ENCODE data around the gene NIP7. TPM values are rescaled to one million over a fixed set of nuclear protein-coding genes. Genes with fewer than 3 reads are reported as not detected.

The NIP7 gene
- total and polyA plus RNA-seq, 9 donors = 5.7 to 24.6 (median 16.6) TPM

DNA sequence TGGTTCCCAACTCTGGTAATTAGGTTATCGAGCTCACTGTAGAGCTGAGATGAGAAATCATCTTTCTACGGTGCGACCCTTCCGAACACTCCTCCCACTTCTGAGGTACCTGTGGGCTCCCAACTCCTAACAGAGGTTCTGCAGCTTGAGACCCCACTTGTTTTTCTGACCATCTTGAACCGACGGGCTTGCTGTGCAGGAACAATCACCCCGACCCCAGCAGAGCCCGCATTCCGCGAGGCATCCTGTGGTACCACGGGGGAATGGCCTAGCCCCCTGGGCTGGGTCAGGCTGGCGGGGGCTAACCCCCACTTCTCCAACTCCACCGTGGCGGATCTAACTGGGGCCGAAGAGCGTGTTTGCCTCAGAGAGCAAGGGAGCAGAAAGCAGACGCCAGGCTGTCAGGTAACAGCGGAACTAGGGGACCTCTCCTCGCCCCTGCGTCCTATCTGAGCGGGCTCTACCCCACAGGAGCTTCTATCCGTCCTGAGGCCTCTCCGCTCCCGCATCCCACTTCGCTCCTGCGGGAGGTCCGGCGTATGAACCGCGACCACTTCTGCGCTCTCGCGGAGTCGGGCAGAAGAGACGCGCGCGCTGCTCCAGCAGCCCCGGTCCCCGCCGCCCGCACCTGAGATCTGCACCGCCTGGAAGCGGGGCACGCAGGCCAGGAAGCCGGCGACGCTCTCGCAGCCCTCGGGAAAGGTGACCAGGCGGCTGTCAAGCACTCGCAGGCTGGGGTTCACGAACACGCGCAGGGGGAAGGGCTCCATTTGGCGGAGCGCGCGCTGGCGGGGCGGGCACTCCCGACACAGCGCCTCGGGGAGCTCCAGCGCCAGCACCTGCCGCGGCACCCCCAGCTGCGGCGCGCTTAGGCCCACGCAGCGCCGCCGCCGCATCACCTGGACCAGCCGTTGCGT lies 9.9 kb upstream of the NIP7 start:
- no peaks in the 10 kb centered on the region for H3K27me3 ChIP-seq
- intact Hi-C loops (cut with DNase I) = no loop called here
- H3K4me3 ChIP-seq = peak overlapping the region; percentile 91
- H3K4me1 ChIP-seq (ENCODE audit: insufficient read depth) = peaks cover 3% of the 10 kb centered on the region
- DNase-seq = peak in 4 of 5 donors; percentile 28 to 66 (median 40)
- no peaks in the 10 kb centered on the region for H3K36me3 ChIP-seq
- WGBS, 3 donors = 4 to 7% (median 7%) methylated on average over 57 to 77 of the region's 77 CpGs
- peak overlapping the region in 1 of 2 donors; percentile 80 for H3K27ac ChIP-seq
- no peak for TF ChIP-seq EP300 (IDR thresholded peaks at IDR 0.05)
- no peak for TF ChIP-seq POLR2A (IDR thresholded peaks at IDR 0.05)
- H3K9me3 ChIP-seq = no peaks in the 10 kb centered on the region

DNA sequence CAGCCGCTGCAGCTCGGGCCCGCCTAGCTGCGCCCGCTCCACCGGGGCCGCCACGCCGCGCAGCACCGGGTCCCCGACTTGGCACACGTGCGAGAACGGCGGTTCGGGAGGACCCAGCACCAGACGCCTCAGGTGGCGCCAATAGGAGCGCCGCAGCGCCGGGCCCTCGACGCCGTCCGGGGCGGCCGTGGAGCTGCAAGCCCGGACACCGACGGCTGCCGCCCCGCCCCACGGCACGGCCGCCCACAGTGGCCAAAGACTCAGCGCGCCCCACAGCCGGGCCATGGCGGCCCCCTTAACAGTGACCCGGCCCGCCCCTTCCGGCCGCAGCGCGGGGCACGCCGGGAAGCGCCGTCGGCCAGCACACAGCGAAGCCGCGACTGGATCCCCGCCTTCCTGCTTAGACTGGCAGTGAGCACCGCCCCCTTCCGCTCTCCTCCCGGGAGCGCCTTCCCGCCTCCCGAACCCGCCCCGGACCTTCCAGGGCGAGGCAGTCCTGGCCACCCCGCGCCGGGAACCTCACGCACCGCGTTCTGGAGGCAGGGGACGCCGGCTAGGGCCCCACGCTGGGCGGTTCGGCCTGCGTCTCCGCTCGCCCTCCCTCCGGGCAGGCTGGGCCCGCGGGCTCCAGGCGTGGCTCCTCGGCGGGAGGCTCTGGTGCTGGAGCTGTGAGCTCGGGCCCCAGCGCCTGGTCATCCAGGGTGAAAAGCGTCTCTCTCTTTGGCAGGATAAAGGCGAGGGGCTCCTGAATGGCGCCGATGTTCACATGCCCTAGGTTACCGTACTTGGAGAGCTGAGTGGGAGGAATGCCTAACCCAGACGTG lies 9.1 kb upstream of the NIP7 start, which contains the start of gene PDF:
Gene PDF (minus strand): TSS at position 303 of the 824 bp plus-strand sequence. CDS start 18 bp downstream, at position 285.
- intact Hi-C loops (cut with DNase I) = no loop called here
- H3K4me3 ChIP-seq = peak within 1 kb of the TSS; percentile 91
- H3K4me1 ChIP-seq (ENCODE audit: insufficient read depth) = peaks cover 3% of the 10 kb centered on the region
- no peaks in the 10 kb centered on the region for H3K36me3 ChIP-seq
- H3K27ac ChIP-seq = peak within 1 kb of the TSS; percentile 52 to 80
- peak; percentile 91 to 95 (median 92) for DNase-seq
- 0 to 1% (median 1%) methylated on average over 55 to 93 of the region's 93 CpGs for WGBS, 3 donors
- no peak for TF ChIP-seq EP300 (IDR thresholded peaks at IDR 0.05)
- TF ChIP-seq POLR2A (IDR thresholded peaks at IDR 0.05) = peak; percentile 38
- TF ChIP-seq, protein P1, sequence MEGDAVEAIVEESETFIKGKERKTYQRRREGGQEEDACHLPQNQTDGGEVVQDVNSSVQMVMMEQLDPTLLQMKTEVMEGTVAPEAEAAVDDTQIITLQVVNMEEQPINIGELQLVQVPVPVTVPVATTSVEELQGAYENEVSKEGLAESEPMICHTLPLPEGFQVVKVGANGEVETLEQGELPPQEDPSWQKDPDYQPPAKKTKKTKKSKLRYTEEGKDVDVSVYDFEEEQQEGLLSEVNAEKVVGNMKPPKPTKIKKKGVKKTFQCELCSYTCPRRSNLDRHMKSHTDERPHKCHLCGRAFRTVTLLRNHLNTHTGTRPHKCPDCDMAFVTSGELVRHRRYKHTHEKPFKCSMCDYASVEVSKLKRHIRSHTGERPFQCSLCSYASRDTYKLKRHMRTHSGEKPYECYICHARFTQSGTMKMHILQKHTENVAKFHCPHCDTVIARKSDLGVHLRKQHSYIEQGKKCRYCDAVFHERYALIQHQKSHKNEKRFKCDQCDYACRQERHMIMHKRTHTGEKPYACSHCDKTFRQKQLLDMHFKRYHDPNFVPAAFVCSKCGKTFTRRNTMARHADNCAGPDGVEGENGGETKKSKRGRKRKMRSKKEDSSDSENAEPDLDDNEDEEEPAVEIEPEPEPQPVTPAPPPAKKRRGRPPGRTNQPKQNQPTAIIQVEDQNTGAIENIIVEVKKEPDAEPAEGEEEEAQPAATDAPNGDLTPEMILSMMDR (IDR thresholded peaks at IDR 0.05) = peak in 2 of 3 donors; percentile 6 to 34
- H3K27me3 ChIP-seq = no peaks in the 10 kb centered on the region
- H3K9me3 ChIP-seq = no peaks in the 10 kb centered on the region

DNA sequence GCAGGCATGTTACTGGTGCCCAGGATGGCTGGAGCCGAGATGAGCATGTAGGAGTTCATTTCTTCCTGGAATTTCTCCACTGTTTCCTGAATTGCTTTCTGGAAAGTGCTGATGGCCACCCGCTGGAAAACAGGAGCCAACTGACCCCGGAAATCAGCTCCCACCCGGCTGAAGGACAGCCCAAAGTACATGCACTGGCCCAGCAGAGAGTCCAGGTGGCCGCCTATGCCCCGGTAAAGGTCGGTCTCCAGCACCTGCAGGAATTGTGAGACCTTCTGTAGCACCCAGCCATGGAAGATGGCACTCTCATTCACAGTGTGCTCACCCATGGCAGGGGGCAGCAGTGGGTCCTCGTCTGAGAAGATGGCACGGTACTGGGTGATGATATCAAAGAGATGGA lies 4.9 kb upstream of the NIP7 start:
- 85 to 88% (median 86%) methylated on average over 9 of the region's 9 CpGs for WGBS, 3 donors
- TF ChIP-seq, protein P1 (IDR thresholded peaks at IDR 0.05) = no peak
- no peak for TF ChIP-seq EP300 (IDR thresholded peaks at IDR 0.05)
- TF ChIP-seq POLR2A (IDR thresholded peaks at IDR 0.05) = no peak
- peaks cover 1% of the 10 kb centered on the region for H3K4me1 ChIP-seq (ENCODE audit: insufficient read depth)
- intact Hi-C loops (cut with DNase I) = no loop called here
- H3K27me3 ChIP-seq = no peaks in the 10 kb centered on the region
- no peaks in the 10 kb centered on the region for H3K9me3 ChIP-seq
- H3K27ac ChIP-seq = no peak overlapping the region
- no peak for DNase-seq
- no peaks in the 10 kb centered on the region for H3K36me3 ChIP-seq
- no peak overlapping the region for H3K4me3 ChIP-seq

DNA sequence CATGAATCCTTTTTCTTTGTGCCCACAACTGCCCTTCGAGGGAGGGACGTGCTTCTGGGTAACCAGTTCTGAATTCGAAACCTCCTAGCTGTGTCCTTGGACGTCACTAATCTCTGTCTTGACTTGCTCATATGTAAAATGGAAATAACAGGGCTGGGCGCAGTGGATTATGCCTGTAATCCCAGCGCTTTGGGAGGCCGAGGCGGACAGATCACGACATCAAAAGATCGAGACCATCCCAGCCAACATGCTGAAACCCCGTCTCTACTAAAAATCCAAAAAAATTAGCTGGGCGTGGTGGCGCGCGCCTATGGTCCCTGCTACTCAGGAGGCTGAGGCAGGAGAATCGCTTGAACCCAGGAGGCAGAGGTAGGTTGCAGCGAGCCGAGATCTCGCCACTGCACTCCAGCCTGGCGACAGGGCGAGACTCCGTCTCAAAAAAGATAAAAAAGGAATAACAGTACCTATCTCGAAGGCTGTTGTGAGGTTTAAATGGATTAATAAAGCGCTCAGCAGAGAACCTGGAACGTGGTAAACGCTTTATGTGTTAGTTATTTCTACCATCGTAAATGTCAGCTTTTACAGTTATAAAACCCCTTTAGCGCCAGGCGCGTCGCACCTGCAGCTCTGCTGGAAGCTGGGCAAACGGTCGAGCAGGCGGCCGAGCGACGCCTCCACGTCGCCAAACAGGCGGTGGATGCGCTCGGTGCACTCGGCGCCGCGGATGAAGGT lies 849 bp upstream of the NIP7 start:
- peak overlapping the region; percentile 87 for H3K4me3 ChIP-seq
- TF ChIP-seq POLR2A (IDR thresholded peaks at IDR 0.05) = no peak
- TF ChIP-seq, protein P1 (IDR thresholded peaks at IDR 0.05) = no peak
- TF ChIP-seq EP300 (IDR thresholded peaks at IDR 0.05) = no peak
- no peaks in the 10 kb centered on the region for H3K27me3 ChIP-seq
- 14 to 20% (median 16%) methylated on average over 45 to 46 of the region's 46 CpGs for WGBS, 3 donors
- no peaks in the 10 kb centered on the region for H3K36me3 ChIP-seq
- no peaks in the 10 kb centered on the region for H3K9me3 ChIP-seq
- no peak for DNase-seq
- peaks cover 8% of the 10 kb centered on the region for H3K4me1 ChIP-seq (ENCODE audit: insufficient read depth)
- peak overlapping the region; percentile 70 to 85 for H3K27ac ChIP-seq
- intact Hi-C loops (cut with DNase I) = no loop called here
